PFSK-1 (cell line): ENCODE data around the gene ADCY2.
A peak's percentile ranks its signal among the peaks of the same experiment; 100 is the strongest.

Experiments
- FOXP2 ChIP-seq: optimal IDR thresholded peaks from 2 replicates; pipeline ENCODE3; 2011; ENCODE audit warnings: borderline replicate concordance, control low read depth, inconsistent platforms; ENCODE audit not compliant: insufficient read depth; ENCODE audit errors: extremely low read length, extremely low read depth
- POLR2AphosphoS5 ChIP-seq: IDR thresholded peaks from 2 replicates; pipeline ENCODE4 v1.6.1; 2012; ENCODE audit warnings: low read depth, mild to moderate bottlenecking, control low read depth, low read length, moderate library complexity
- REST ChIP-seq, 2 experiments: IDR thresholded peaks; 2 replicates each; pipeline versions ENCODE4 v1.6.1 to v1.8.0; 2011 to 2012; ENCODE audit warnings: low read depth in 2 of 2, low read length in 2 of 2, control low read depth in 1 of 2, inconsistent platforms in 1 of 2, mild to moderate bottlenecking in 1 of 2, moderate library complexity in 1 of 2; ENCODE audit not compliant: insufficient read depth in 1 of 2
- SIN3A ChIP-seq: IDR thresholded peaks from 2 replicates; pipeline ENCODE4 v1.6.1; 2012; ENCODE audit warnings: mild to moderate bottlenecking, low read length, moderate library complexity, borderline replicate concordance; ENCODE audit not compliant: insufficient read depth
- TAF1 ChIP-seq: IDR thresholded peaks from 2 replicates; pipeline ENCODE4 v1.6.1; 2012; ENCODE audit warnings: low read length, control low read depth, borderline replicate concordance; ENCODE audit not compliant: insufficient read depth

Gene ADCY2

GRCh38 chr5:7850395-7851239, 454.7 kb downstream of the ADCY2 start, which contains the start of gene CFAP90:
Gene CFAP90 (minus strand): TSS chr5:7851133. CDS start chr5:7851021, 112 bp downstream.
- TF ChIP-seq FOXP2 (peak; percentile 18), REST (IDR thresholded peaks at IDR 0.05; ENCODE audit: insufficient read depth in 1 of 2, low read depth in 2 of 2, low read length in 2 of 2) (no peak)

GRCh38 chr5:7851240-7851592, 455.3 kb downstream of the ADCY2 start:
- no peak for TF ChIP-seq FOXP2
- no peak for TF ChIP-seq POLR2AphosphoS5
- TF ChIP-seq TAF1: no peak
- no peak for TF ChIP-seq REST (IDR thresholded peaks at IDR 0.05; ENCODE audit: insufficient read depth in 1 of 2, low read depth in 2 of 2, low read length in 2 of 2)
- TF ChIP-seq SIN3A: no peak

- no peak for TF ChIP-seq TAF1
- no peak for TF ChIP-seq REST (IDR thresholded peaks at IDR 0.05; ENCODE audit: insufficient read depth in 1 of 2, low read depth in 2 of 2, low read length in 2 of 2)
- TF ChIP-seq POLR2AphosphoS5: no peak
- no peak for TF ChIP-seq SIN3A
These were observed 455.8 kb downstream of the ADCY2 start for GRCh38 chr5:7851617-7852289.

- TF ChIP-seq POLR2AphosphoS5 (no peak), SIN3A (no peak), FOXP2 (no peak), TAF1 (no peak), REST (IDR thresholded peaks at IDR 0.05; ENCODE audit: insufficient read depth in 1 of 2, low read depth in 2 of 2, low read length in 2 of 2) (no peak)
These were observed 456.6 kb downstream of the ADCY2 start for GRCh38 chr5:7852542-7852941.
